A673 (cell line): ENCODE results near the gene CPA1.

Experiments used
- CTCF ChIP-seq: fragments of 300-800, 200-600 bp; sonication (generic); conservative IDR thresholded peaks from 2 replicates; pipeline ENCODE4 v1.5.1; 2017; ENCODE audit warnings: low read depth, mild to moderate bottlenecking, antibody characterized with exemption, low read length, moderate library complexity, mixed read lengths
- EZH2 ChIP-seq: fragments of 200-600 bp; sonication (generic); IDR thresholded peaks from 2 replicates; pipeline ENCODE4 v1.6.1; 2017; ENCODE audit warnings: borderline replicate concordance, low read depth, mild to moderate bottlenecking, mixed read lengths, antibody characterized with exemption, low read length; ENCODE audit not compliant: poor library complexity, severe bottlenecking

GRCh38 chr7:130419658-130420057 is 39.4 kb downstream of the CPA1 start:
- TF ChIP-seq CTCF (no peak), EZH2 (no peak)
